T-cell (primary cell): ENCODE results near the gene S100A5. TPM values are rescaled to one million over a fixed set of nuclear protein-coding genes. Genes with fewer than 3 reads are reported as not detected.

Experiments used
- ATAC-seq, 4 experiments: fragments of 200-7000 bp in 3 of 4; fragments of 150-1000 bp in 1 of 4; cut with Tn5 transposase; replicated peaks in 1 of 4; 1 replicate in 3 of 4; 2 replicates in 1 of 4; pipeline ENCODE4 v1.10.0; 2021; ENCODE audit warnings: moderate library complexity in 3 of 4, mild to moderate bottlenecking in 2 of 4, moderate number of reproducible peaks in 1 of 4
- CTCF ChIA-PET, 2 donors: fragments of 300-600 bp; sonication (Branson Sonifier 250); formaldehyde crosslinking; loops; one replicate each; lab custom pipeline; 2022; ENCODE audit warnings: antibody characterized with exemption in 2 of 2; lab: Charles Lee
- POLR2A ChIA-PET, 2 donors: fragments of 300-600 bp; sonication (Branson Sonifier 250); formaldehyde crosslinking; loops; one replicate each; lab custom pipeline; 2022; ENCODE audit warnings: antibody characterized with exemption in 2 of 2; lab: Charles Lee
- DNase-seq, 35 experiments: peaks; one replicate each; pipeline versions ENCODE4 v3.0.0 to v3.0.0-alpha.2; 2013 to 2023
- H3K27ac ChIP-seq: one replicate; pipeline ENCODE4 v1.5.1; 2013; ENCODE audit warnings: low read length
- H3K27me3 ChIP-seq, 2 experiments: replicated peaks in 1 of 2; 1 replicate in 1 of 2; 2 replicates in 1 of 2; pipeline versions ENCODE4 v1.6.1 to v1.7.0; 2013; ENCODE audit warnings: low read length in 1 of 2, mixed read lengths in 1 of 2; ENCODE audit not compliant: control insufficient read depth in 2 of 2, insufficient read depth in 2 of 2; ENCODE audit errors: extremely low read depth in 1 of 2
- H3K36me3 ChIP-seq, 2 donors: 1 replicate in 1 of 2; 2 replicates in 1 of 2; pipeline versions ENCODE4 v1.6.1 to v1.7.0; 2013; ENCODE audit warnings: low read length in 1 of 2; ENCODE audit not compliant: control insufficient read depth in 2 of 2, insufficient read depth in 1 of 2; ENCODE audit errors: extremely low read depth in 1 of 2
- H3K4me1 ChIP-seq, 2 experiments: 1 replicate in 1 of 2; 2 replicates in 1 of 2; pipeline versions ENCODE4 v1.6.1 to v1.7.0; 2013; ENCODE audit warnings: low read length in 2 of 2, mixed read lengths in 1 of 2; ENCODE audit not compliant: insufficient read depth in 2 of 2, control insufficient read depth in 1 of 2; ENCODE audit errors: extremely low read depth in 1 of 2
- H3K4me3 ChIP-seq, 2 donors: 1 replicate in 1 of 2; 2 replicates in 1 of 2; pipeline versions ENCODE4 v1.5.1 to v1.7.0; 2013; ENCODE audit warnings: mild to moderate bottlenecking in 2 of 2, low read length in 1 of 2, moderate library complexity in 1 of 2; ENCODE audit not compliant: control insufficient read depth in 1 of 2; ENCODE audit errors: extremely low read depth in 1 of 2
- H3K9me3 ChIP-seq: 2 replicates; pipeline ENCODE4 v1.7.0; 2013
- H3K27ac Mint-ChIP-seq, 2 donors: one replicate each; pipeline ENCODE4 v1.8.0; 2020 to 2021; ENCODE audit warnings: mild to moderate bottlenecking in 2 of 2, mixed read lengths in 2 of 2
- H3K27me3 Mint-ChIP-seq, 2 donors: one replicate each; pipeline ENCODE4 v1.8.0; 2021 to 2022; ENCODE audit warnings: mixed read lengths in 2 of 2
- H3K36me3 Mint-ChIP-seq: one replicate; pipeline ENCODE4 v1.8.0; 2021; ENCODE audit warnings: mixed read lengths
- H3K4me1 Mint-ChIP-seq, 3 donors: one replicate each; pipeline ENCODE4 v1.8.0; 2020 to 2022; ENCODE audit warnings: mixed read lengths in 3 of 3, mild to moderate bottlenecking in 1 of 3
- H3K4me3 Mint-ChIP-seq, 3 donors: one replicate each; pipeline ENCODE4 v1.8.0; 2020 to 2022; ENCODE audit warnings: mild to moderate bottlenecking in 3 of 3, mixed read lengths in 3 of 3, moderate library complexity in 3 of 3
- H3K9me3 Mint-ChIP-seq, 3 donors: one replicate each; pipeline ENCODE4 v1.8.0; 2020 to 2022; ENCODE audit warnings: mixed read lengths in 3 of 3
- WGBS: methylation state at CpG from one replicate; pipeline ENCODE4 v1.1.5; 2013; ENCODE audit warnings: missing lambda C conversion rate; ENCODE audit not compliant: insufficient coverage; 5-methylcytosine and 5-hydroxymethylcytosine counted together
- total RNA-seq, 35 experiments: library from RNA in 6 of 35; stranded (reverse) in 6 of 35; fragments of 120-200 nt in 1 of 35; gene quantifications; one replicate each; pipeline versions ENCODE4 v1.2.1 to v1.2.4 and lab custom pipeline; 2013 to 2026

Gene S100A5
- total RNA-seq, 5 donors from 2014 or later (not counting 1 experiment from before 2014, with no cell fraction given), result 0.36 to 1.6 (median 1.2) TPM; not detected in 1

GRCh38 chr1:153536671-153537375, 3.9 kb downstream of the S100A5 start:
- Histone ChIP-seq H3K36me3 (peaks cover 3 to 14% of the 10 kb centered on the region in 2 donors), H3K4me3 (peak overlapping the region; percentile 73 to 94), H3K27ac (peak overlapping the region; percentile 96), H3K4me1 (peaks cover 48 to 78% of the 10 kb centered on the region in 2 experiments), H3K9me3 (no peaks in the 10 kb centered on the region), H3K27me3 (no peaks in the 10 kb centered on the region)
- DNase-seq, result no peak
- no peaks in the 10 kb centered on the region for H3K9me3 Mint-ChIP-seq
- CTCF ChIA-PET, result interaction anchor here (0.6 to 2.7 kb wide), 2 partner anchors 9 to 84 kb away, joined by 6 to 28 read pairs; partner anchors contain the start of gene S100A4 (in 1 of the 2)
- H3K4me3 Mint-ChIP-seq, result peak overlapping the region; percentile 90 to 94 (median 94)
- WGBS, result 95% methylated on average over 7 of the region's 9 CpGs
- H3K27me3 Mint-ChIP-seq, result no peaks in the 10 kb centered on the region
- no peak for ATAC-seq
- H3K27ac Mint-ChIP-seq, result peak overlapping the region; percentile 99
- POLR2A ChIA-PET, result interaction anchor here in 1 of 2 donors (2.8 kb wide), 1 partner anchor 8 kb away, joined by 14 read pairs; the partner anchor contains the start of gene S100A4
- peaks cover 73 to 88% (median 82%) of the 10 kb centered on the region in 3 donors for H3K4me1 Mint-ChIP-seq
- H3K36me3 Mint-ChIP-seq, result peaks cover 17% of the 10 kb centered on the region

GRCh38 chr1:153536012-153536670, 4.6 kb downstream of the S100A5 start:
- Histone ChIP-seq H3K27ac (peak overlapping the region; percentile 96), H3K4me1 (peaks cover 46 to 76% of the 10 kb centered on the region in 2 experiments), H3K27me3 (no peaks in the 10 kb centered on the region), H3K36me3 (peaks cover 3 to 14% of the 10 kb centered on the region in 2 donors), H3K4me3 (peak overlapping the region; percentile 86 to 94), H3K9me3 (no peaks in the 10 kb centered on the region)
- Mint-ChIP-seq H3K36me3 (peaks cover 17% of the 10 kb centered on the region), H3K27ac (peak overlapping the region; percentile 99), H3K4me3 (peak overlapping the region; percentile 90 to 94 (median 94)), H3K9me3 (no peaks in the 10 kb centered on the region), H3K27me3 (no peaks in the 10 kb centered on the region), H3K4me1 (peaks cover 73 to 88% (median 82%) of the 10 kb centered on the region in 3 donors)
- ATAC-seq (peak; percentile 74 to 86 (median 78)), DNase-seq (peak; percentile 68 to 90 (median 83))
- POLR2A ChIA-PET, result interaction anchor here (0.5 to 2.8 kb wide), 4 partner anchors 9 to 136 kb away, joined by 3 to 14 read pairs (median 7); partner anchors contain the start of genes S100A2 (in 1 of the 2) and S100A4 (in 1 of the 2)
- CTCF ChIA-PET, result interaction anchor here (0.5 to 2.7 kb wide), 6 partner anchors 10 to 1255 kb away, joined by 3 to 28 read pairs (median 5); partner anchors contain the start of gene S100A4 (in 1 of the 2)
- 0% methylated on average over 28 of the region's 38 CpGs for WGBS

GRCh38 chr1:153535242-153536011, 5.3 kb downstream of the S100A5 start, which contains the start of gene S100A6:
TSS of gene S100A6 (minus strand) at chr1:153535991. CDS start at chr1:153535339, 652 bp downstream.
- 8% methylated on average over 16 of the region's 18 CpGs for WGBS
- no peaks in the 10 kb centered on the region for H3K27me3 Mint-ChIP-seq
- H3K9me3 Mint-ChIP-seq, result no peaks in the 10 kb centered on the region
- ChIA-PET CTCF (interaction anchor here (0.5 to 2.7 kb wide), 8 partner anchors 9 to 1256 kb away, joined by 3 to 28 read pairs (median 5); partner anchors contain the start of gene S100A4 (in 1 of the 2)), POLR2A (interaction anchor here (0.5 to 2.8 kb wide), 5 partner anchors 10 to 836 kb away, joined by 3 to 14 read pairs (median 6); partner anchors contain the start of genes S100A2 (in 1 of the 2) and S100A4 (in 1 of the 2))
- H3K4me1 ChIP-seq, result peaks cover 39 to 69% of the 10 kb centered on the region in 2 experiments
- peaks cover 3 to 14% of the 10 kb centered on the region in 2 donors for H3K36me3 ChIP-seq
- peak within 1 kb of the TSS; percentile 99 for H3K27ac Mint-ChIP-seq
- H3K27me3 ChIP-seq, result no peaks in the 10 kb centered on the region
- H3K4me3 Mint-ChIP-seq, result peak within 1 kb of the TSS; percentile 90 to 94 (median 94)
- H3K9me3 ChIP-seq, result no peaks in the 10 kb centered on the region
- H3K4me3 ChIP-seq, result peak within 1 kb of the TSS; percentile 86 to 94
- peak in 31 of 35 experiments; percentile 8 to 62 (median 27) for DNase-seq
- peaks cover 69 to 86% (median 81%) of the 10 kb centered on the region in 3 donors for H3K4me1 Mint-ChIP-seq
- H3K36me3 Mint-ChIP-seq, result peaks cover 17% of the 10 kb centered on the region
- H3K27ac ChIP-seq, result peak within 1 kb of the TSS; percentile 96
- peak; percentile 54 to 70 (median 66) for ATAC-seq

GRCh38 chr1:153534925-153535241, 5.9 kb downstream of the S100A5 start:
- peak overlapping the region; percentile 90 to 94 (median 94) for H3K4me3 Mint-ChIP-seq
- ChIA-PET CTCF (interaction anchor here (0.6 to 2.7 kb wide), 5 partner anchors 10 to 38 kb away, joined by 4 to 28 read pairs (median 6); partner anchors contain the start of gene S100A4 (in 1 of the 2)), POLR2A (interaction anchor here (0.6 to 2.8 kb wide), 3 partner anchors 10 to 836 kb away, joined by 4 to 14 read pairs (median 8); partner anchors contain the start of genes S100A2 (in 1 of the 2) and S100A4 (in 1 of the 2))
- no peaks in the 10 kb centered on the region for H3K27me3 Mint-ChIP-seq
- H3K27me3 ChIP-seq, result no peaks in the 10 kb centered on the region
- peaks cover 64 to 83% (median 77%) of the 10 kb centered on the region in 3 donors for H3K4me1 Mint-ChIP-seq
- peak overlapping the region; percentile 86 to 94 for H3K4me3 ChIP-seq
- H3K9me3 Mint-ChIP-seq, result no peaks in the 10 kb centered on the region
- H3K36me3 ChIP-seq, result peaks cover 3 to 14% of the 10 kb centered on the region in 2 donors
- no peak for ATAC-seq
- DNase-seq, result no peak
- H3K9me3 ChIP-seq, result no peaks in the 10 kb centered on the region
- peaks cover 17% of the 10 kb centered on the region for H3K36me3 Mint-ChIP-seq
- no CpG with 5 or more reads among the region's 3 CpGs for WGBS
- peak overlapping the region; percentile 96 for H3K27ac ChIP-seq
- peak overlapping the region; percentile 91 to 97 for H3K27ac Mint-ChIP-seq
- peaks cover 34 to 63% of the 10 kb centered on the region in 2 experiments for H3K4me1 ChIP-seq

GRCh38 chr1:153534226-153534924, 6.4 kb downstream of the S100A5 start:
- H3K9me3 Mint-ChIP-seq, result no peaks in the 10 kb centered on the region
- CTCF ChIA-PET, result interaction anchor here (0.6 to 2.8 kb wide), 8 partner anchors 10 to 220 kb away, joined by 3 to 28 read pairs (median 6); partner anchors contain the start of gene S100A4 (in 1 of the 2)
- WGBS, result 89% methylated on average over 6 of the region's 7 CpGs

More at GRCh38 chr1:153534226-153534924, 6.4 kb downstream of the S100A5 start:
- Mint-ChIP-seq H3K27me3 (no peaks in the 10 kb centered on the region), H3K4me1 (peaks cover 59 to 78% (median 72%) of the 10 kb centered on the region in 3 donors), H3K36me3 (peaks cover 20% of the 10 kb centered on the region), H3K27ac (peak overlapping the region; percentile 91 to 97), H3K4me3 (peak overlapping the region; percentile 90 to 94 (median 94))
- POLR2A ChIA-PET, result interaction anchor here in 1 of 2 donors (2.8 kb wide), 1 partner anchor 11 kb away, joined by 14 read pairs; the partner anchor contains the start of gene S100A4
- peaks cover 33 to 58% of the 10 kb centered on the region in 2 experiments for H3K4me1 ChIP-seq
- peak overlapping the region; percentile 96 for H3K27ac ChIP-seq
- H3K27me3 ChIP-seq, result no peaks in the 10 kb centered on the region
- peaks cover 3 to 14% of the 10 kb centered on the region in 2 donors for H3K36me3 ChIP-seq
- peak overlapping the region; percentile 86 to 94 for H3K4me3 ChIP-seq
- DNase-seq (no peak), ATAC-seq (no peak)
- H3K9me3 ChIP-seq, result no peaks in the 10 kb centered on the region
